SK-N-SH (cell line): ENCODE measurements around the gene NSD1. TPM values are rescaled to one million over a fixed set of nuclear protein-coding genes. Genes with fewer than 3 reads are reported as not detected.

Experiments used
- CTCF ChIA-PET: fragments of 300-600, 350-600 bp; formaldehyde crosslinking; extraction: SDS; loops from one replicate; lab custom pipeline; 2021; lab: Yijun Ruan, JAX
- POLR2A ChIA-PET: fragments of 350-600 bp; sonication (Branson Sonifier 250); formaldehyde crosslinking; extraction: SDS; loops from one replicate; lab custom pipeline; 2020; ENCODE audit warnings: antibody characterized with exemption, inconsistent platforms; lab: Yijun Ruan, JAX
- DNase-seq: peaks from one replicate; pipeline ENCODE4 v3.0.0; 2012
- H2AFZ ChIP-seq: fragments of 200-600 bp; sonication (generic); 2 replicates; pipeline ENCODE4 v1.8.1; 2016; ENCODE audit warnings: antibody characterized with exemption, mild to moderate bottlenecking, low read depth
- H3F3A ChIP-seq: fragments of 200-600 bp; sonication (generic); replicated peaks from 2 replicates; pipeline ENCODE3; 2016; ENCODE audit warnings: antibody characterized with exemption, mild to moderate bottlenecking; ENCODE audit not compliant: insufficient read depth
- H3K27ac ChIP-seq, 2 experiments: fragments of 200-500 bp in 1 of 2; fragments of 200-600 bp in 1 of 2; sonication (Bioruptor generic) in 1 of 2; sonication (generic), shearing (Covaris generic) in 1 of 2; 2 replicates each; pipeline versions ENCODE4 v1.5.1 to v1.6.1; 2014 to 2016; ENCODE audit warnings: low read depth in 2 of 2, inconsistent platforms in 1 of 2, low read length in 1 of 2, mild to moderate bottlenecking in 1 of 2, mixed read lengths in 1 of 2
- H3K27me3 ChIP-seq: fragments of 200-600 bp; sonication (generic), shearing (Covaris generic); 2 replicates; pipeline ENCODE4 v1.6.1; 2016; ENCODE audit warnings: mixed run types; ENCODE audit not compliant: insufficient read depth
- H3K36me3 ChIP-seq, 2 experiments: fragments of 200-500 bp in 1 of 2; fragments of 200-600 bp in 1 of 2; sonication (Bioruptor generic) in 1 of 2; sonication (generic) in 1 of 2; replicated peaks in 1 of 2; 2 replicates each; pipeline versions ENCODE3 to v1.5.1; 2014 to 2016; ENCODE audit warnings: low read length in 1 of 2, mild to moderate bottlenecking in 1 of 2; ENCODE audit not compliant: insufficient read depth in 2 of 2, control insufficient read depth in 1 of 2
- H3K4me1 ChIP-seq, 2 experiments: fragments of 200-500 bp in 1 of 2; fragments of 200-600 bp in 1 of 2; sonication (Bioruptor generic) in 1 of 2; sonication (generic), shearing (Covaris generic) in 1 of 2; 2 replicates each; pipeline versions ENCODE4 v1.5.1 to v1.6.1; 2014 to 2016; ENCODE audit warnings: low read depth in 1 of 2, low read length in 1 of 2, mixed run types in 1 of 2; ENCODE audit not compliant: insufficient read depth in 2 of 2, control insufficient read depth in 1 of 2
- H3K4me2 ChIP-seq: fragments of 200-600 bp; sonication (generic), shearing (Covaris generic); 2 replicates; pipeline ENCODE4 v1.6.1; 2017; ENCODE audit warnings: mixed run types
- H3K4me3 ChIP-seq, 2 experiments: fragments of 200-500 bp in 1 of 2; fragments of 200-600 bp in 1 of 2; sonication (Bioruptor generic) in 1 of 2; sonication (generic), shearing (Covaris generic) in 1 of 2; 2 replicates each; pipeline versions ENCODE4 v1.5.1 to v1.8.1; 2014 to 2016; ENCODE audit warnings: low read depth in 2 of 2, inconsistent platforms in 1 of 2, low read length in 1 of 2, mild to moderate bottlenecking in 1 of 2, mixed read lengths in 1 of 2, moderate library complexity in 1 of 2
- H3K79me2 ChIP-seq: fragments of 200-600 bp; sonication (generic); 2 replicates; pipeline ENCODE4 v1.8.1; 2017; ENCODE audit warnings: mild to moderate bottlenecking; ENCODE audit not compliant: insufficient read depth
- H3K9ac ChIP-seq: fragments of 200-600 bp; sonication (generic); 2 replicates; pipeline ENCODE4 v1.6.1; 2017; ENCODE audit warnings: mixed run types
- H3K9me2 ChIP-seq: fragments of 200-600 bp; sonication (generic); 2 replicates; pipeline ENCODE4 v1.6.1; 2017; ENCODE audit warnings: mixed run types
- H3K9me3 ChIP-seq: fragments of 200-600 bp; sonication (generic); 2 replicates; pipeline ENCODE4 v1.6.1; 2017; ENCODE audit warnings: mixed run types, mild to moderate bottlenecking, moderate library complexity
- H4K20me1 ChIP-seq: fragments of 200-600 bp; sonication (generic); 2 replicates; pipeline ENCODE4 v1.6.1; 2017; ENCODE audit warnings: mild to moderate bottlenecking, mixed run types; ENCODE audit not compliant: insufficient read depth
- CHD2 ChIP-seq: fragments of 150-350 bp; IDR thresholded peaks from 2 replicates; pipeline ENCODE4 v1.6.1; 2018; ENCODE audit warnings: low read length; ENCODE audit not compliant: partially characterized antibody
- ELF1 ChIP-seq: IDR thresholded peaks from 2 replicates; pipeline ENCODE4 v1.4.0; 2012
- EP300 ChIP-seq, 2 experiments: IDR thresholded peaks; 2 replicates each; pipeline versions ENCODE4 v1.4.0 to v1.6.1; 2012; ENCODE audit warnings: borderline replicate concordance in 1 of 2, low read depth in 1 of 2, low read length in 1 of 2
- FOSL2 ChIP-seq: IDR thresholded peaks from 2 replicates; pipeline ENCODE4 v1.4.0; 2012; ENCODE audit warnings: low read depth, mild to moderate bottlenecking, moderate library complexity, borderline replicate concordance
- FOXJ3 ChIP-seq: sonication (generic); formaldehyde crosslinking; IDR thresholded peaks from 2 replicates; pipeline ENCODE4 v1.5.1; 2020; ENCODE audit warnings: mild to moderate bottlenecking, missing genetic modification reagents
- FOXM1 ChIP-seq: IDR thresholded peaks from 2 replicates; pipeline ENCODE4 v1.4.0; 2012; ENCODE audit warnings: low read depth, mild to moderate bottlenecking
- GATA2 ChIP-seq: sonication (generic); formaldehyde crosslinking; IDR thresholded peaks from 2 replicates; pipeline ENCODE4 v1.5.0; 2020; ENCODE audit warnings: mild to moderate bottlenecking, missing genetic modification reagents
- JUND ChIP-seq: IDR thresholded peaks from 2 replicates; pipeline ENCODE4 v1.4.0; 2012
- MXI1 ChIP-seq: IDR thresholded peaks from 2 replicates; pipeline ENCODE4 v1.6.1; 2012; ENCODE audit warnings: mild to moderate bottlenecking, low read depth, low read length, improper control_type of control experiment
- NFIC ChIP-seq: IDR thresholded peaks from 2 replicates; pipeline ENCODE4 v1.4.0; 2012; ENCODE audit warnings: borderline replicate concordance
- NRF1 ChIP-seq: IDR thresholded peaks from 2 replicates; pipeline ENCODE4 v1.6.1; 2012; ENCODE audit warnings: low read depth, mild to moderate bottlenecking, low read length
- POLR2AphosphoS5 ChIP-seq: IDR thresholded peaks from 2 replicates; pipeline ENCODE4 v1.6.1; 2012; ENCODE audit warnings: low read depth, low read length
- RAD21 ChIP-seq: IDR thresholded peaks from 2 replicates; pipeline ENCODE4 v1.6.1; 2012; ENCODE audit warnings: mild to moderate bottlenecking, low read length
- RCOR1 ChIP-seq: fragments of 150-350 bp; IDR thresholded peaks from 2 replicates; pipeline ENCODE4 v1.6.1; 2017; ENCODE audit warnings: antibody characterized with exemption, low read length
- RXRA ChIP-seq: IDR thresholded peaks from 2 replicates; pipeline ENCODE4 v1.4.0; 2012; ENCODE audit warnings: low read depth, mild to moderate bottlenecking, borderline replicate concordance
- SMC3 ChIP-seq: IDR thresholded peaks from 2 replicates; pipeline ENCODE4 v1.6.1; 2012; ENCODE audit warnings: low read depth, low read length, improper control_type of control experiment
- TAF1 ChIP-seq: IDR thresholded peaks from 2 replicates; pipeline ENCODE4 v1.6.1; 2012; ENCODE audit warnings: low read depth, mild to moderate bottlenecking, low read length, moderate library complexity, borderline replicate concordance
- TEAD4 ChIP-seq: IDR thresholded peaks from 2 replicates; pipeline ENCODE4 v1.4.0; 2012; ENCODE audit warnings: mild to moderate bottlenecking, borderline replicate concordance; ENCODE audit not compliant: insufficient read depth
- YY1 ChIP-seq: IDR thresholded peaks from 2 replicates; pipeline ENCODE4 v1.4.0; 2012; ENCODE audit warnings: low read depth, mild to moderate bottlenecking
- WGBS: methylation state at CpG from one replicate; pipeline ENCODE4 v1.1.6; 2017; ENCODE audit warnings: low lambda C conversion rate; 5-methylcytosine and 5-hydroxymethylcytosine counted together
- polyA plus RNA-seq, 3 experiments: library from polyadenylated mRNA; depleted of rRNA; stranded (reverse); fragments of >200 nt; gene quantifications; 2 replicates each; pipeline ENCODE4 v1.2.3, GENCODE V29; 2012
- TF ChIP-seq, protein P1 (sequence below): IDR thresholded peaks from 2 replicates; pipeline ENCODE4; 2012
- TF ChIP-seq, protein P2 (sequence below): fragments of 150-350 bp; IDR thresholded peaks from 2 replicates; pipeline ENCODE4 v1.6.1; 2016; ENCODE audit warnings: mild to moderate bottlenecking, low read depth, low read length
- TF ChIP-seq, protein P3 (sequence below): IDR thresholded peaks from 2 replicates; pipeline ENCODE4 v1.4.0; 2012; ENCODE audit warnings: low read depth, borderline replicate concordance
- TF ChIP-seq, protein P4 (sequence below): fragments of 150-350 bp; IDR thresholded peaks from 2 replicates; pipeline ENCODE4 v1.6.1; 2017; ENCODE audit warnings: antibody characterized with exemption, low read length, low read depth, borderline replicate concordance
- TF ChIP-seq, protein P5 (sequence below): IDR thresholded peaks from 2 replicates; pipeline ENCODE4 v1.4.0; 2012; ENCODE audit warnings: low read depth
- TF ChIP-seq, protein P6 (sequence below): IDR thresholded peaks from 2 replicates; pipeline ENCODE4 v1.4.0; 2012; ENCODE audit warnings: low read depth, borderline replicate concordance

NSD1 gene
- polyA plus RNA-seq, 1 of the 3 experiments (the other 2 are of a cell fraction), result 6.7 TPM

DNA sequence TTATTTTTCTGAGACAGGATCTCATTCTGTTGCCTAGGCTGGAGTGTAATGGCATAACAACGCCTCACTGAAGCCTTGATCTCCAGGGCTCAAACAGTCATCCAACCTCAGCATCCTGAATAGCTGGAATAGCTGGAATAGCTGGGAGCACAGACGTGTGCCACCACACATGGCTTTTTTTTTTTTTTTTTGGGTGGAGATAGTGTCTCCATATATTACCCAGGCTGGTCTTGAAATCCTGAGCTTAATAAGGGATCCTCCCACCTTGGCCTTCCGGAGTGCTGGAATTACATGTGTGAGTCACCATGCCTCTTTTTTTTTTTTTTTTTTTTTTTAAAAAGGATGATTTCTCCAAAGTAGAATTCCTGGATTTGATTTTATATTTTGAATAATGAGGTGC lies 60.7 kb downstream of the NSD1 start:
- H2AFZ ChIP-seq, result no peak overlapping the region
- H3K4me1 ChIP-seq, result no peaks in the 10 kb centered on the region; a peak in 1 of 4 replicates
- peaks cover 8 to 42% of the 10 kb centered on the region in 2 experiments for H3K36me3 ChIP-seq
- no peaks in the 10 kb centered on the region for H3K9me3 ChIP-seq
- peaks cover 64% of the 10 kb centered on the region for H3K79me2 ChIP-seq
- H3K4me3 ChIP-seq, result no peak overlapping the region
- H3K4me2 ChIP-seq, result no peak overlapping the region
- POLR2A ChIA-PET, result no interaction called here
- H3F3A ChIP-seq, result peaks cover 14% of the 10 kb centered on the region
- peak overlapping the region; percentile 18 to 79; a peak in 3 of 4 replicates for H3K27ac ChIP-seq
- CTCF ChIA-PET, result interaction anchor here (0.7 to 1.8 kb wide), 4 partner anchors 14 to 302 kb away, joined by 3 to 4 read pairs (median 3); no protein-coding TSS in a partner anchor
- DNase-seq, result no peak
- peaks cover 2% of the 10 kb centered on the region; the same call in 1 of the 2 replicates for H4K20me1 ChIP-seq
- peak overlapping the region; percentile 33; the same call in 1 of the 2 replicates for H3K9ac ChIP-seq
- H3K9me2 ChIP-seq, result no peaks in the 10 kb centered on the region
- WGBS, result 12% methylated on average over 3 of the region's 3 CpGs
- no peaks in the 10 kb centered on the region for H3K27me3 ChIP-seq
- TF ChIP-seq, protein P1, sequence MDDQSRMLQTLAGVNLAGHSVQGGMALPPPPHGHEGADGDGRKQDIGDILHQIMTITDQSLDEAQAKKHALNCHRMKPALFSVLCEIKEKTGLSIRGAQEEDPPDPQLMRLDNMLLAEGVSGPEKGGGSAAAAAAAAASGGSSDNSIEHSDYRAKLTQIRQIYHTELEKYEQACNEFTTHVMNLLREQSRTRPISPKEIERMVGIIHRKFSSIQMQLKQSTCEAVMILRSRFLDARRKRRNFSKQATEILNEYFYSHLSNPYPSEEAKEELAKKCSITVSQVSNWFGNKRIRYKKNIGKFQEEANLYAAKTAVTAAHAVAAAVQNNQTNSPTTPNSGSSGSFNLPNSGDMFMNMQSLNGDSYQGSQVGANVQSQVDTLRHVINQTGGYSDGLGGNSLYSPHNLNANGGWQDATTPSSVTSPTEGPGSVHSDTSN, result peak; percentile 74
- TF ChIP-seq, protein P2, sequence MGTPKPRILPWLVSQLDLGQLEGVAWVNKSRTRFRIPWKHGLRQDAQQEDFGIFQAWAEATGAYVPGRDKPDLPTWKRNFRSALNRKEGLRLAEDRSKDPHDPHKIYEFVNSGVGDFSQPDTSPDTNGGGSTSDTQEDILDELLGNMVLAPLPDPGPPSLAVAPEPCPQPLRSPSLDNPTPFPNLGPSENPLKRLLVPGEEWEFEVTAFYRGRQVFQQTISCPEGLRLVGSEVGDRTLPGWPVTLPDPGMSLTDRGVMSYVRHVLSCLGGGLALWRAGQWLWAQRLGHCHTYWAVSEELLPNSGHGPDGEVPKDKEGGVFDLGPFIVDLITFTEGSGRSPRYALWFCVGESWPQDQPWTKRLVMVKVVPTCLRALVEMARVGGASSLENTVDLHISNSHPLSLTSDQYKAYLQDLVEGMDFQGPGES, result no peak
- 0 out of 4 replicates have a peak, but pooled peaks of 1 of the 2 experiments have one; percentile 34 for TF ChIP-seq EP300 (IDR thresholded peaks at IDR 0.05; ENCODE audit: borderline replicate concordance in 1 of 2, low read depth in 1 of 2, low read length in 1 of 2)
- TF ChIP-seq NRF1, result no peak
- TF ChIP-seq, protein P3, sequence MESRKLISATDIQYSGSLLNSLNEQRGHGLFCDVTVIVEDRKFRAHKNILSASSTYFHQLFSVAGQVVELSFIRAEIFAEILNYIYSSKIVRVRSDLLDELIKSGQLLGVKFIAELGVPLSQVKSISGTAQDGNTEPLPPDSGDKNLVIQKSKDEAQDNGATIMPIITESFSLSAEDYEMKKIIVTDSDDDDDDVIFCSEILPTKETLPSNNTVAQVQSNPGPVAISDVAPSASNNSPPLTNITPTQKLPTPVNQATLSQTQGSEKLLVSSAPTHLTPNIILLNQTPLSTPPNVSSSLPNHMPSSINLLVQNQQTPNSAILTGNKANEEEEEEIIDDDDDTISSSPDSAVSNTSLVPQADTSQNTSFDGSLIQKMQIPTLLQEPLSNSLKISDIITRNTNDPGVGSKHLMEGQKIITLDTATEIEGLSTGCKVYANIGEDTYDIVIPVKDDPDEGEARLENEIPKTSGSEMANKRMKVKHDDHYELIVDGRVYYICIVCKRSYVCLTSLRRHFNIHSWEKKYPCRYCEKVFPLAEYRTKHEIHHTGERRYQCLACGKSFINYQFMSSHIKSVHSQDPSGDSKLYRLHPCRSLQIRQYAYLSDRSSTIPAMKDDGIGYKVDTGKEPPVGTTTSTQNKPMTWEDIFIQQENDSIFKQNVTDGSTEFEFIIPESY, result no peak
- TF ChIP-seq FOSL2, result peak; percentile 80
- no peak for TF ChIP-seq SMC3
- no peak for TF ChIP-seq GATA2 (CRISPR knock-in tag)
- TF ChIP-seq, protein P4, sequence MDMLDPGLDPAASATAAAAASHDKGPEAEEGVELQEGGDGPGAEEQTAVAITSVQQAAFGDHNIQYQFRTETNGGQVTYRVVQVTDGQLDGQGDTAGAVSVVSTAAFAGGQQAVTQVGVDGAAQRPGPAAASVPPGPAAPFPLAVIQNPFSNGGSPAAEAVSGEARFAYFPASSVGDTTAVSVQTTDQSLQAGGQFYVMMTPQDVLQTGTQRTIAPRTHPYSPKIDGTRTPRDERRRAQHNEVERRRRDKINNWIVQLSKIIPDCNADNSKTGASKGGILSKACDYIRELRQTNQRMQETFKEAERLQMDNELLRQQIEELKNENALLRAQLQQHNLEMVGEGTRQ, result no peak
- TF ChIP-seq FOXM1, result no peak
- TF ChIP-seq YY1, result no peak
- peak; percentile 41 for TF ChIP-seq POLR2AphosphoS5
- TF ChIP-seq FOXJ3, result no peak
- 0 out of 2 replicates have a peak, but pooled peaks have one; percentile 26 for TF ChIP-seq RXRA
- no peak for TF ChIP-seq RCOR1
- TF ChIP-seq, protein P5, sequence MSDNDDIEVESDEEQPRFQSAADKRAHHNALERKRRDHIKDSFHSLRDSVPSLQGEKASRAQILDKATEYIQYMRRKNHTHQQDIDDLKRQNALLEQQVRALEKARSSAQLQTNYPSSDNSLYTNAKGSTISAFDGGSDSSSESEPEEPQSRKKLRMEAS, result peak; percentile 62
- TF ChIP-seq CHD2, result no peak
- no peak for TF ChIP-seq TAF1
- TF ChIP-seq RAD21, result no peak
- TF ChIP-seq, protein P6, sequence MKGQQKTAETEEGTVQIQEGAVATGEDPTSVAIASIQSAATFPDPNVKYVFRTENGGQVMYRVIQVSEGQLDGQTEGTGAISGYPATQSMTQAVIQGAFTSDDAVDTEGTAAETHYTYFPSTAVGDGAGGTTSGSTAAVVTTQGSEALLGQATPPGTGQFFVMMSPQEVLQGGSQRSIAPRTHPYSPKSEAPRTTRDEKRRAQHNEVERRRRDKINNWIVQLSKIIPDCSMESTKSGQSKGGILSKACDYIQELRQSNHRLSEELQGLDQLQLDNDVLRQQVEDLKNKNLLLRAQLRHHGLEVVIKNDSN, result no peak
- peak; percentile 94 for TF ChIP-seq TEAD4
- peak; percentile 69 for TF ChIP-seq JUND
- peak; percentile 30; the same call in 1 of the 2 replicates for TF ChIP-seq ELF1
- no peak for TF ChIP-seq NFIC
- no peak for TF ChIP-seq MXI1
